ENCODE results near the gene EPG5. TPM values are rescaled to one million over a fixed set of nuclear protein-coding genes. Genes with fewer than 3 reads are reported as not detected.

EPG5 gene
- total and polyA plus RNA-seq, 10 of the 15 experiments (the other 5 are each of a cell fraction or from before 2014, with no cell fraction given): 1.9 to 27.7 (median 9.0) TPM

- TF ChIP-seq ZNF687 (IDR thresholded peaks at IDR 0.05) (no peak), EGR1 (IDR thresholded peaks at IDR 0.05; ENCODE audit: borderline replicate concordance in 1 of 2, low read depth in 2 of 2, low read length in 2 of 2) (no peak), USF2 (IDR thresholded peaks at IDR 0.05; ENCODE audit: borderline replicate concordance, low read depth, low read length) (no peak), POLR2AphosphoS5 (IDR thresholded peaks at IDR 0.05; ENCODE audit: low read length) (no peak), JUNB (IDR thresholded peaks at IDR 0.05) (no peak), LARP7 (IDR thresholded peaks at IDR 0.05) (no peak), CBX5 (IDR thresholded peaks at IDR 0.05; ENCODE audit: low read depth) (no peak), ZNF622 (IDR thresholded peaks at IDR 0.05) (no peak), IRF4 (IDR thresholded peaks at IDR 0.05; ENCODE audit: low read depth, low read length) (no peak), NR2F1 (conservative IDR thresholded peaks at IDR 0.05) (peak; percentile 42; the same call in 1 of the 2 replicates), ZNF24 (IDR thresholded peaks at IDR 0.05) (no peak), NRF1 (conservative IDR thresholded peaks at IDR 0.05; ENCODE audit: low read depth, low read length) (no peak), WRNIP1 (IDR thresholded peaks at IDR 0.05; ENCODE audit: borderline replicate concordance, low read depth, low read length) (no peak), FOS (IDR thresholded peaks at IDR 0.05; ENCODE audit: borderline replicate concordance, extremely low read depth, insufficient read length) (no peak), HDAC6 (IDR thresholded peaks at IDR 0.05; ENCODE audit: unreplicated experiment) (no peak), CHD2 (IDR thresholded peaks at IDR 0.05; ENCODE audit: borderline replicate concordance, low read depth, low read length) (no peak), RFX5 (IDR thresholded peaks at IDR 0.05; ENCODE audit: low read depth, low read length) (no peak), PAX8 (IDR thresholded peaks at IDR 0.05) (no peak), NFYB (IDR thresholded peaks at IDR 0.05; ENCODE audit: insufficient read depth, low read depth, low read length) (no peak), ZNF384 (IDR thresholded peaks at IDR 0.05; ENCODE audit: borderline replicate concordance, low read depth, low read length) (0 out of 2 replicates have a peak, but pooled peaks have one; percentile 24), ESRRA (IDR thresholded peaks at IDR 0.05; ENCODE audit: low read length) (no peak), STAT1 (conservative IDR thresholded peaks at IDR 0.05) (no peak), ATF2 (IDR thresholded peaks at IDR 0.05; ENCODE audit: low read length) (no peak), STAT3 (IDR thresholded peaks at IDR 0.05; ENCODE audit: low read depth, low read length) (peak; percentile 95)
Measured at GRCh38 chr18:45974088-45974536, 7.0 kb upstream of the EPG5 start (continued).
